GM23338 (cell line): ENCODE results near the gene TMEM214.

Experiments used
- CTCF ChIP-seq, 2 experiments: fragments of 200-600 bp in 1 of 2; sonication (generic) in 1 of 2; conservative IDR thresholded peaks; 2 replicates each; pipeline versions ENCODE4 v1.5.1 to v1.6.1; 2016 to 2017; ENCODE audit warnings: antibody characterized with exemption in 2 of 2, low read depth in 2 of 2, mild to moderate bottlenecking in 2 of 2, moderate library complexity in 1 of 2
- ETS1 ChIP-seq: IDR thresholded peaks from 2 replicates; pipeline ENCODE4 v1.6.1; 2016; ENCODE audit warnings: antibody characterized with exemption
- EZH2 ChIP-seq: fragments of 200-600 bp; sonication (generic); IDR thresholded peaks from one replicate; pipeline ENCODE4 v1.8.0; 2017; ENCODE audit warnings: antibody characterized with exemption, mild to moderate bottlenecking, low read depth; ENCODE audit not compliant: unreplicated experiment
- JUNB ChIP-seq: IDR thresholded peaks from one replicate; pipeline ENCODE4 v1.6.1; 2016; ENCODE audit warnings: antibody characterized with exemption; ENCODE audit not compliant: unreplicated experiment
- POLR2AphosphoS5 ChIP-seq: IDR thresholded peaks from 2 replicates; pipeline ENCODE4 v1.6.1; 2016; ENCODE audit warnings: antibody characterized with exemption, low read depth
- ZNF462 ChIP-seq: fragments of 250-450 bp; sonication (Bioruptor Pico); IDR thresholded peaks from 2 replicates; pipeline ENCODE4 v1.5.0; 2020; ENCODE audit warnings: mild to moderate bottlenecking, moderate library complexity

GRCh38 chr2:27086724-27087593 lies 54.2 kb downstream of the TMEM214 start, which contains the start of gene KHK:
- no peak for TF ChIP-seq CTCF (conservative IDR thresholded peaks at IDR 0.05; ENCODE audit: low read depth in 2 of 2)
- no peak for TF ChIP-seq JUNB
- TF ChIP-seq POLR2AphosphoS5 = peak; percentile 57
- no peak for TF ChIP-seq EZH2
- no peak for TF ChIP-seq ZNF462 (CRISPR knock-in tag)
- no peak for TF ChIP-seq ETS1
